Rectal smooth muscle tissue (tissue), 1 donor: ENCODE measurements around the gene PSMD6.

Experiments
- H3K27ac ChIP-seq: one replicate; pipeline ENCODE4 v1.7.0; 2013; ENCODE audit warnings: low read depth, low read length, inconsistent platforms
- H3K27me3 ChIP-seq: one replicate; pipeline ENCODE4 v1.7.0; 2013; ENCODE audit warnings: low read length; ENCODE audit not compliant: control insufficient read depth, insufficient read depth
- H3K36me3 ChIP-seq: one replicate; pipeline ENCODE4 v1.7.0; 2013; ENCODE audit warnings: low read length; ENCODE audit not compliant: control insufficient read depth, insufficient read depth
- H3K4me1 ChIP-seq: one replicate; pipeline ENCODE4 v1.7.0; 2013; ENCODE audit warnings: low read length; ENCODE audit not compliant: control insufficient read depth, insufficient read depth
- H3K4me3 ChIP-seq: one replicate; pipeline ENCODE4 v1.7.0; 2013; ENCODE audit warnings: low read length
- H3K9ac ChIP-seq: one replicate; pipeline ENCODE4 v1.7.0; 2013; ENCODE audit warnings: low read length

PSMD6 gene

DNA sequence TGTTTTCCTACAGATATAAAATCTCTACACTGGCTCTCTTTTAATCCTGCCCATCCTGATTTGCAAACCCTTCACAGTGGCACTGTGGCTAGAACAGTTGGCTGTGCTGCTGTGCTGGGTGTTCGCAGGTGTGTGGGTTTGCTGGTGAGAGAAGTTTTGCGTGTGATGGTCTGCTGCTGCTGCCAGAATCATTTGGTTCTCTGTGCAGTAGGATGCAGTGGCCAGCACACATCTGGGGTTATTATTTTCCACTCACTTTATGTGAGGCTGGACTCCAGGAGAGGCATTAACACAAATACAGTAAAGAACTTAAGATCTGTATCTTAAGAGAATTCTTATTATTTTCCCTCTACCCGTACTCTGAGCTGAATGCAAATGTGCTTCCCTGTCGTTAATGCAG lies 16.0 kb upstream of the PSMD6 start:
- Histone ChIP-seq H3K4me1 (no peaks in the 10 kb centered on the region), H3K27ac (no peak overlapping the region), H3K4me3 (no peak overlapping the region), H3K9ac (no peak overlapping the region), H3K27me3 (no peaks in the 10 kb centered on the region), H3K36me3 (no peaks in the 10 kb centered on the region)

- Histone ChIP-seq H3K4me1 (no peaks in the 10 kb centered on the region), H3K27me3 (no peaks in the 10 kb centered on the region), H3K27ac (no peak overlapping the region), H3K9ac (no peak overlapping the region), H3K36me3 (no peaks in the 10 kb centered on the region), H3K4me3 (no peak overlapping the region)
Observed at GRCh38 chr3:64038253-64038767, 15.0 kb upstream of the PSMD6 start.

DNA sequence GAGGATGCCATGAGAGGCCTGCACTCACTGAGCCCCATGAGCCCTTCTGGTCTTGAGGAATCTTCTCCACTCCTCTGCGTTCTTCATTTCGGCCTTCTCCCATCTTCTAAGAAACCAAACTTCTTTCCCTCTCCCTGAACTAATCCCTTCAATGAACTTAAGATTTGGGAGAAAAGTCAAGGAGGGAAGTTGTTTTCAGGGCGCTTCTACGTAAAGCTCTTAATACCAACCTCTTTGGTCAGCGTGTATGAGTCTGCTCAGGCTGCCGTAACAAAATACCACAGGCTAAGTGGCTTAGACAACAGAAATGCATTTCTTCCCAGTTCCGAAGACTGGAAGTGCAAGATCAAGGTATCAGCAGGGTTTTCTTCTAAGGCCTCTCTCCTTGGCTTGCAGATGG lies 13.8 kb upstream of the PSMD6 start:
- H3K27ac ChIP-seq, result no peak overlapping the region
- no peak overlapping the region for H3K9ac ChIP-seq
- H3K4me1 ChIP-seq, result no peaks in the 10 kb centered on the region

DNA sequence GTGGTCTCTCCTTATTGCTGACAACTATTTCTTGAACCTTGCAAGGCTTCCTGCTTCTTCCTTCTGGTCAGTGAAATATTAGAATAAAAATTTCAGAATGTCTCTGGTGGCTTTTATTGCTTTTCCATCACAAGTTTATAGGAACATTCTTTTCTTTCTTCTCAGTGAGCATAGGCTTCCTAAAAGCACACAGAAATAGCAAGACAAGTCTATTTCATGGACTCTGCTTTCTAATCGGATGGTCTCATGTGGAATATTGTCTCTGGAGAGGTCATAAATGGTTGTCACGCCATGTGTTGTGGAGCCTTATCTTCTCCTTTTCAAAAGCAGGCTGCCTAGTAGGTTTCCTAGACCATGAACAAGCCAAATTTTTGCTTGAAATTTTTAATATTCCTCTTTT lies 9.8 kb upstream of the PSMD6 start:
- Histone ChIP-seq H3K9ac (no peak overlapping the region), H3K27ac (no peak overlapping the region), H3K27me3 (no peaks in the 10 kb centered on the region)

More for the DNA sequence above, 13.8 kb upstream of the PSMD6 start:
- H3K27me3 ChIP-seq, result no peaks in the 10 kb centered on the region
- H3K4me3 ChIP-seq, result no peak overlapping the region
- H3K36me3 ChIP-seq, result no peaks in the 10 kb centered on the region

DNA sequence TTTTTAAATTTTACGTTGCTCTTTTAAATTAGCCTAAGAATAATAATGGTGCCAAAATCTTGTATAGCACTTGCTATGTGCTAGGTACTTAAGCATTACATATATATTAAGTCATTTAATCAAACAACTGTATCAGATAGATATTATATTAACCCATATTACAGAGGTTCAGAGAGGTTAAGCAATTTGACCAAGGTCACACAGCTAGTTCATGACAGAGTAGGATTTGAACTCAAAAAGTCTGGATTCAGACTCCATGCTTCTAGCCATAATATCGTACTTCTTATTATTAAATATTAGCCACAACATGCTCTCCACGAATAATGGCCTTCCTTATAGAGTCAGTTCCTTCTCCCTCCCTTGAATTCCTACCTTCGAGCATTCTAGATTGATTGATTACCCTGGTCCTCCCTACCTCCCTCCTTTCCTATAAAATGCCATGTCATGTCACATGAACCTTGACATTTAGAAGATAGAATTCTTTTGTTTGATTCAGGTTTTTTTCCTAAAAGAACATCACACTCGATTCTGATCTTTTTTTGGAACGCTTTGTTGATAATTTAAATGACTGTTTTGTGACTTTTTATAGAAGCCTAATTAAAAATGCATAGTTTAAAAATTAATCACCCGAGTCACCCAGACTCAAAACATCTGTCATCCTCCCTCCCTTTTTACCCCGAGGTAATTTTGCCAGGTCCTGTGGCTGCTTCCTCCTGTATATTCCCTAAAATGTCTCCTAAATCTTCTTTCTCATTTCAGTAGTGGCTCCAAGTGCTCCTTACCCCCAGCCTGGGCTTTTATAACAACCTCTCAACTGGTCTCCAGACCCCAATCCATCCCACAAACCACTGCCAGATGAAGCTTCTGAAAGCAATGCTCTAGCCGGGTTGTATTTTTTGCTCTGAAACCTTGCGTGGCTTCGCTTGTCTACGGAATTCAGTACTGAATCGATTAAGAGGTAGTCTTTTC lies 8.5 kb upstream of the PSMD6 start:
- H3K9ac ChIP-seq, result no peak overlapping the region
- H3K27ac ChIP-seq, result no peak overlapping the region
- H3K4me1 ChIP-seq, result no peaks in the 10 kb centered on the region
- no peak overlapping the region for H3K4me3 ChIP-seq
- no peaks in the 10 kb centered on the region for H3K36me3 ChIP-seq
- H3K27me3 ChIP-seq, result no peaks in the 10 kb centered on the region

More for the DNA sequence above, 9.8 kb upstream of the PSMD6 start:
- no peak overlapping the region for H3K4me3 ChIP-seq
- H3K36me3 ChIP-seq, result no peaks in the 10 kb centered on the region
- H3K4me1 ChIP-seq, result no peaks in the 10 kb centered on the region

GRCh38 chr3:64030741-64031140 lies 7.4 kb upstream of the PSMD6 start:
- no peaks in the 10 kb centered on the region for H3K36me3 ChIP-seq
- H3K4me1 ChIP-seq, result no peaks in the 10 kb centered on the region
- H3K9ac ChIP-seq, result no peak overlapping the region
- peak overlapping the region; percentile 62 for H3K4me3 ChIP-seq
- H3K27me3 ChIP-seq, result no peaks in the 10 kb centered on the region
- no peak overlapping the region for H3K27ac ChIP-seq

GRCh38 chr3:64029287-64029686 lies 6.0 kb upstream of the PSMD6 start:
- no peak overlapping the region for H3K4me3 ChIP-seq
- no peaks in the 10 kb centered on the region for H3K4me1 ChIP-seq
- H3K27me3 ChIP-seq, result no peaks in the 10 kb centered on the region
- no peaks in the 10 kb centered on the region for H3K36me3 ChIP-seq
- no peak overlapping the region for H3K9ac ChIP-seq
- H3K27ac ChIP-seq, result no peak overlapping the region

GRCh38 chr3:64028754-64029153 lies 5.5 kb upstream of the PSMD6 start:
- Histone ChIP-seq H3K4me3 (no peak overlapping the region), H3K27ac (no peak overlapping the region), H3K27me3 (no peaks in the 10 kb centered on the region), H3K4me1 (no peaks in the 10 kb centered on the region), H3K36me3 (no peaks in the 10 kb centered on the region), H3K9ac (no peak overlapping the region)

GRCh38 chr3:64027658-64028057 lies 4.4 kb upstream of the PSMD6 start:
- Histone ChIP-seq H3K4me3 (no peak overlapping the region), H3K36me3 (no peaks in the 10 kb centered on the region), H3K4me1 (no peaks in the 10 kb centered on the region), H3K27ac (no peak overlapping the region), H3K9ac (no peak overlapping the region), H3K27me3 (no peaks in the 10 kb centered on the region)

- Histone ChIP-seq H3K9ac (no peak overlapping the region), H3K4me3 (no peak overlapping the region), H3K4me1 (peaks cover 7% of the 10 kb centered on the region), H3K27me3 (no peaks in the 10 kb centered on the region), H3K36me3 (no peaks in the 10 kb centered on the region), H3K27ac (no peak overlapping the region)
Observed at GRCh38 chr3:64026346-64026745, 3.1 kb upstream of the PSMD6 start.

DNA sequence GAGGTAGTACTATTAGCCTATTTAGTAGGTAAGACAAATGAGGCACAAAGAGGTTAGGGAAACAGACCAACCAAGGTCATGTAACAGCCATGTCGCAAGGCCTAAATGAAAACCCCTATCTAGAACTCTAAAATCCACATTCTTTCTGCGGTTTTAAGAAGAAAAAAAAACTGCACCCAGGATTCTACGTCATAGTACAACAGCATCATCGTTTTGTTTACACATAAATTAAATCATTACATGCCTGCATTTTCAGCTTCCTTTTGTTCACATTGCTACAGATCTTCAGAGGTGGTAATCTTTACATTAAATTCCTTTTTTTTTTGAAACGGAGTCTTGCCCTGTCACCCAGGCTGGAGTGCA lies 548 bp upstream of the PSMD6 start:
- H3K27me3 ChIP-seq, result no peaks in the 10 kb centered on the region
- H3K36me3 ChIP-seq, result peaks cover 3% of the 10 kb centered on the region
- peak overlapping the region; percentile 98 for H3K4me3 ChIP-seq
- H3K9ac ChIP-seq, result no peak overlapping the region
- H3K4me1 ChIP-seq, result peaks cover 7% of the 10 kb centered on the region
- H3K27ac ChIP-seq, result peak overlapping the region; percentile 90

- Histone ChIP-seq H3K4me3 (peak overlapping the region; percentile 98), H3K36me3 (peaks cover 8% of the 10 kb centered on the region), H3K4me1 (peaks cover 7% of the 10 kb centered on the region), H3K9ac (peak overlapping the region; percentile 84), H3K27ac (peak overlapping the region; percentile 90), H3K27me3 (no peaks in the 10 kb centered on the region)
Observed at GRCh38 chr3:64022451-64023186, 675 bp downstream of the PSMD6 start.
